ENCODE results near the gene MACF1.

Gene MACF1

DNA sequence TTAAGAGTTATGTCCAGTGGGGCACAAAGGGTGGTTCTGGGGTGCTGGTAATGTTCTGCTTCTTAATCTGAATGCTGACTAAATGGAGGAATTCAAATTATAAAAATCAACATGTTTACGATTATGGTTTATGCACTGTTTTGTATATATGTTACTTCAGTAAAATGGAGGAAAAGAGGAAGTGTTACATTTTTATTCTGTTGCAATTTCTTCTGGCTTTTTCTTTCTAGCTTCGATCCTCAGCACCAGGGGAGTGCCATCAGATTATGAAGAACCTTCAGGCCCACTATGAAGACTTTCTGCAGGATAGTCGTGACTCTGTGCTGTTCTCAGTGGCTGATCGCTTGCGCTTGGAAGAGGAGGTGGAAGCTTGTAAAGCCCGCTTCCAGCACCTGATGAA is 105.5 kb downstream of the MACF1 start:
- DNase-seq: no peak

DNA sequence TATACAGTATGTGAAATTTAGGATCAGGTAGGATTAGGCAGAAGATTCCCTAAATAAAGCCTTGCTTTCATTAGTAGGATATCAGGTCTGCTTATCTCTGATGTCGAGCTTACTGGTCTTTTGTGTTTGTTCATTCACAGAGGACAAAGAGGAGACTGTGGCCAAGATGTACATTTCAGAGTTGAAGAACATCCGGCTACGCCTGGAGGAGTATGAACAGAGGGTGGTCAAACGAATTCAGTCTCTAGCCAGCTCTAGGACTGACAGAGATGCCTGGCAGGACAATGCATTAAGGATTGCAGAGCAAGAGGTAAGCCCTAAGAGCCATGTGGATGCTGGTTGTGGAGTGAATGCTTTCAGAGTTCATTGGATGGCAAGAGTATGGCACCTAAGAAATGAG is 106.2 kb downstream of the MACF1 start:
- DNase-seq: no peak

DNA sequence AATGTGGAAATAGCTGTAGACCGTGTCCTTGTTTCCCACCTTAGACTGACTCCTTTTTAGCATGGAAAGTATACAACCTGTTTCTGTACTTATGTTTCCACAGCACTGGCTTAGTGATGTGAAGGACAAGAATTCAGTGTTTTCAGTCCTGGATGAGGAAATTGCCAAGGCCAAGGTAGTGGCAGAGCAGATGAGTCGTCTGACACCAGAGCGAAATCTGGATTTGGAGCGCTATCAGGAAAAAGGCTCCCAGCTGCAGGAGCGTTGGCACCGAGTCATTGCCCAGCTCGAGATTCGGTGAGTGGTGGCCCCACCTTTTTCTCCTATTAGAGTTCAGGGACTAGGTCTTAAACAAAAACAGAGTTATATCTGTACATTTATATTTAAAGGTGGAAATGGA is 112.6 kb downstream of the MACF1 start:
- no peak for DNase-seq

DNA sequence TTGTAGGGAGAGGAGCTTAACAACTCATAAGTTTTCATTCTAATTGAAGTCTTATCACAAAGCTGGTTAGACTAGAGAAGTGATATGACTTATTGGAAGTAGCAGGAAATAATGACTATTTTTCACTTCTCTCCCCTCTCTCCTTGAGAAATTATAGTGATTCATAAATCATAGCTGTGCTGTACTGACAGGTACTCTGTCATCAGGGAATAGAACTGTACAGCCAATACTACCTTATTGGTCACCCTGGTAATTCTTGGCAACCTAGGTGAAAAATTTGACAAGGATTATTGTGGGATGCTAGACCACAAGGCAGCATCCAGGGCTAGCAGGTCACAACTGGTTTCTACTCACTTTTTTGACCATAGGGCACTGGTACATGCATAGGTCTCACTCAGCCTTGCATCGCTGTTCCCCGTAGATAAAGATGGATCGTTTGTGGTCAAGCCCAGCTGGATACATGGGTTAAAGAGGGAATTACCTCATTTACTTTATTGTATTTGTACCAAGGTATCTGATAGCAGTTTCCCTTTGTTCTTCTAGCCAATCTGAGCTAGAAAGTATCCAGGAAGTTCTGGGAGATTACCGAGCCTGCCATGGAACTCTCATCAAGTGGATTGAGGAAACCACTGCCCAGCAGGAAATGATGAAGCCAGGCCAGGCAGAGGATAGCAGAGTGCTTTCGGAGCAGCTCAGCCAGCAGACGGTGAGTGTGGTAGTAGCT is 113.6 kb downstream of the MACF1 start:
- peak; percentile 19 for DNase-seq

DNA sequence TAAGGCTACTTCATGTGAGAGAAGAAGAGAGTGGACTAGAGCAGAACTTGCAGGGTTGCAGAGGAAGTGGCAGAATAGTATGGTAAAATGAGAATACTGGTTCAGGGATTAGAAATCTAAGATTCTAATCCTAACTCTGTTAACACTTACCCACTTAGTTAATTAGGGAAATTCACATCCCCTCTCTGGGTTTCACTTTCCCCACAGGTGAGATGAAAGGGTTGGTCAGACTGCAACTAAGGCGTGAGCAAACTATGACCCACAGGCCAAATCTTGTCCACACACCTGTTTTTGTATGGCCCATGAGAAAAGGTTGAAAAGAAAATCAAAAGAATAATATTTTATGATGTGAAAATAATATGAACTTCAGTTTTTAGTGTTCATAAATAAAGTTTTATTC is 117.5 kb downstream of the MACF1 start:
- no peak for DNase-seq

DNA sequence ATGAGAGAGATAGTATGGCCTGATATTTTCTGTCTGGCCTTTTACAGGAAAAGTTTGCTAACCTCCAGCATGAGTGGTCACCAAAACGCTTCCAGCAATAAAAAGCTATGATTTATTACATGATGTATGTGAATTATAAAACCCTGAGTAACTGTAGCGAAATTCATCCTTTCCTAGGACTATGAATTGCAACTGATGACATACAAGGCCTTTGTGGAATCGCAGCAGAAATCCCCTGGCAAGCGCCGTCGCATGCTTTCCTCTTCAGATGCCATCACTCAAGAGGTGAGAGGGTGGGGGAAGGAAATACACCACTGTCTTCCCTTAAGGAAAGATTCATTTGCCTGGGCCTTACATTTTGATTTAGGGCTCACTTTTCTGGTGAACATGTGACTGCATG is 117.9 kb downstream of the MACF1 start:
- DNase-seq: no peak

DNA sequence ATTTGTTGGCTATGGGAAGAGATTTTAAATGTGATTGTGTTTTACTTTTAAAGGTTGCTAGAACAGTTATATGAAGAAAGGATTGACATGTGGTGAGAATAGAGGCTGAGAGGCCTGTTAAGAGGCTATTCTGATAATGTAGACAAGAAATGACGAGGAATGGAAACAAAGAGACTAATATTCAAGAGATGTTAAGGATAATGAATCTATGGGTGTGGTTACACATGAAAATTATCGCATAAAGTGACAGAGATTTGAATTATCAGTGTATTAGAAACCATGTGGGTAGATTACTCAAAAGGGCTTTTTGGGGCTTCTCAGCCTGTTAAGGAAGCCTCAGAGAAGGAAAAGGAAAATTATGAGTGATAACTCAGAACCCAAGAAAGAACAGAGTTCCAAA is 120.4 kb downstream of the MACF1 start:
- no peak for DNase-seq

DNA sequence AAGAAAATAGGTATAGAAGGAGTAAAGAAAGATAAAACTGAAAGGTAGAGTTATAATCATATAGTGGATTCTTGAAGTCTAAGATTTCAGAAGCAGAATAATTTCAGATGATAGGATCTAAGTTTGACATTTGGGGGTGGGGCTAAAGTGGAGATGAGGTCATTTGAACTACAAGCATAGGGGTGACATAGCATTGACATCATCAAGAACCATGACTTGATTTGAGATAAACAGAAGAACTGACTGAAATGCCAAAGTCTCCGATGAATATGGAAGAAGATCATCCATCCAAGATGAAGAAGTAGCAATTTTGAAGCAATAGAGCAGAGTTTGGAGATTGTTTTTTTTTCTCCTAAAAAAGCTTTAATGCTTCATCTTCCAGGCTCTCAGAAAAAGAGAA is 122.3 kb downstream of the MACF1 start:
- DNase-seq: no peak

DNA sequence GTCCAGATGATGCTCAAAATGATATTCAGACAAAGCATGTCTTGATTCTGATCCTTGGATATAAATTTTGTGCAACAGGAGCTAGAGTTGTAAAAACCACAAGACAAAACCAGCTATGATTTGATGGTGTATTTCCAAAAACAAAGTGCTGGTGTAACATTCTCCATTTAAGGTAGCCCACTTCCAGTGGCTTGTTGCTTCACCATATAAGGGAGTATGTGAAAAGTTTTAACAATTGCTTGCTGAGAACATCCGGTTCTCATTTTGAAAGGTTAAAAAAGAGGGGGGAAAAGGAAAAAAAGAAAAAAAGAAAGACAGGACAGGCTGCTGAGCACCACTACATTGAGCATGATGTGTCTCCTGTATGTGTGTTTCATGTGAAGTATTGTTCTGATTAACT is 123.6 kb downstream of the MACF1 start:
- no peak for DNase-seq

DNA sequence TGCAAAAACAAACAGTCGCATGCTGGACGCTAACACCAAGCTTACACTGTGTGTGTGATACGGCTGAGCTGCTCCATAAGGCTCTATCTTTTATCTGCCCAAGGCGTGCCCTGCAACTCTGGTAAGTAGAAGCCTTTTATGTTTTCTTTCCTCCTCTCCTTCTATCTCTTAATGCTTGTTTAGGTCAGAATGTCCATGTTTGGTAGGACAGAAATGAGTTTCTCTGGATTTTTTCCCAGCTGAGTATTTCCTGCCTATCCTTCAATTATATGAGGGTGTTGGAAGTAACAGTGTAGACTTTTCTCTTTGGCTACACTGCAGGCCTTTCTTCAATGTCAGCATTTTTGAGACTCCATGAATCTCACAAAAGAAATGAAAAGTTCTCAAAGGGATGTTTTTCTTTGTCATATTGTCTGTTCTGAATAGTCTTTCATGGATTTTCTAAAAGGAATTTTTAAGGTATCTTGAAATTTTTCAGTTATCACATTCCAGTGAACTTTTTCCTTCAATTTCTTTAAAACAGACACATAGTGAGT is 124.2 kb downstream of the MACF1 start:
- no peak for DNase-seq

DNA sequence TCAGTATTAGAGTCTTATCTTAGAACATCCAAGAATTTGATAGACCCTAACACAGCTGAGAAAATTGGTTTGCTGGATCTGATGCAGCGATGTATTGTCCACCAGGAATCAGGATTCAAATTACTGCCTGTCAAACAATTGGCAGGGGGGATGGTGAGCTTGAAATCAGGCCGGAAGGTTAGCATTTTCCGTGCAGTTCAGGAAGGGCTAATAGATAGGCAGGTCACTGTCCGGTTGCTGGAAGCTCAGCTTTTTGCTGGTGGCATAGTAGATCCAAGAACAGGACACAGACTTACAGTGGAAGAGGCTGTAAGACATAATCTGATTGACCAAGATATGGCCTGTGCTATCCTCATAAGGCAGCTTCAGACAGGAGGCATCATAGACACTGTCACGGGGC is 127.2 kb downstream of the MACF1 start:
- no peak for DNase-seq

DNA sequence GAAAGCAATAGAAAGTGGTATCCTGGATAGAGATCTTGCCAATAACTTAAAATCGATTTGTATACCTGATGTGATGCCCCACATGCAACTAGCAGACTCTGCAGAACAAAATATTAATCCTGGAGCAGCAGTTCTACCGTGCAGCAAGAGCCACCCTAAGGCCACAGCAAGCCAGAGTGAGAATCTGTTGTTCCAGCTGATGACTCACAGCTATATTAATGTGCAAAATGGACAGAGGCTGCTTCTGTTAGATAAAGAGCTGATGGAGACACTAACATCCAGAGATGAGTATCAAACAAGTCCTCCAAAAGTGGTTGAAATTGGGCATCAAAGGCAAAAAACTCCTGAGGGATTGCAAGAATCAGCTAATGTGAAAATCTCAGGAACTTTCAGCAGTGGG is 127.8 kb downstream of the MACF1 start:
- no peak for DNase-seq

DNA sequence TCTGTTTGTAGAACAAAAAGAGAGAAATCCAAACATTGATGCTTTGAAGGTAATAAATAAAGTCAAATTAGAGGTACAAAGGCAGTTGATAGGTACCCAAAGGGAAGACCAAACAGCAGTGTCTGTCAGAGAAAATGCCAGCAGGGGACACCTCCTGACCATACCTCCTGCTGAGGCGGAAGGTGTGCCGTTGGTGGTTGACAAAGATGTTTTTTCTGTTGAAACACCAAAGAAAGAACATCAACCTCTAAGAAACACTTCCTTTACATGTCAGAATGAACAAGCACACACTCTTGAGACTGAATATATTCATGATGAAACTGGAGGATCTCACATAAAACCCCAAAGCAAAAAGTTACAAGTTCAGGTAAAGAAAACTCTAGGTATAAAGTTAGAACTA is 128.3 kb downstream of the MACF1 start:
- DNase-seq: no peak

DNA sequence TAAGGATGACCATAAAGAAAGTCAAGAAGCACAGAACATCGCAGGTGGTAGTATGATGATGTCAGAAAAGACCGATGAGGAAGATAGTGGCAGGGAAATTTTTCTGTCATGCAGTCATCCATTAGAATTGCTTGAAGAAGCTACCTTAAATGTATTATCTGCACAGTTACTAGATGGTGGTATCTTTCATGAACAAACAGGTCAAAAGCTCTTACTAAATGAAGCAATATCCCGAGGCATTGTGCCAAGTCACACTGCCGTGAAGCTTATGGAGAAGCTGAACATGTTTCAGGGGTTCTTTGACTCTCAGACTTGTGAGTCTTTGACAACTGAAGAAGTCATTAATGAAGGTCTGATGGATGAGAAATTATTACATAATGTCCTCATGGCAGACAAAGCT is 128.8 kb downstream of the MACF1 start:
- DNase-seq: no peak

DNA sequence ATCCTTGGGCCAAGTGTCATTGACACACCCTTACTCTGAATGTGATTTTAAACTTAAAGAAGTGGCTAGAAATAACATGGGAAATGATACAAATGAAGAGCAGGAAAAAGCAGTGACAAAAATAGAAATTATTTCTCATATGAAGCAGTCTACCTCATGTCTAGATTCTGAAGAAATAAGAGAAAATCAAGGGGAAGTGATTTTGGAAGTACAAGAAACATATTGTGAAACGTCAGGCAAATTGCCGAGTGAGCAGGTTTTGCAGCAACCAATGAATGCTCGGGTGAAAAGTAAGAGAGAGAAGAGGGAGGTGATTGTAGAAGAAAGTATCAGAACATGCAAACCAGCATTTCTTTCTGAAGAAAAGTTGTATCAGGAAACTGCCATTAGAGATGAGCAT is 130.7 kb downstream of the MACF1 start:
- DNase-seq: no peak

DNA sequence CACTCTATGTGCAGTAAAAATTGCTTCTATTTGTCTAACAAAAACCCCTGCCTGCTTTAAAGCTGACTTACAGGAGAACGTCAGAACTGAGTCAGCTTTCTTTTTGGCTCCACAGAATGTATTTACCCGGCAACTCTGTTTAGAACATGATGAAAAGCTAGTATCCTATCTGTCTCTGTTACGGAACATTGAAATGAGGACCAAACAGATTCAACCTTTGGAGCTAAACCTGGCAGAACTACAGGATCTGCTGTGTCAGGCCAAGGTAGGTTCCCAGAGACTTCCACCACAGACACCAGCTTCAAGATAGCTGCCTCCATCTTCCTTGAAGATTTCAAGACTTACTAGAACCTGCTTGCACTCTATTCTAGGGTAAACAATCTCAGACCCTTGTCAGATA is 132.6 kb downstream of the MACF1 start:
- DNase-seq: no peak

DNA sequence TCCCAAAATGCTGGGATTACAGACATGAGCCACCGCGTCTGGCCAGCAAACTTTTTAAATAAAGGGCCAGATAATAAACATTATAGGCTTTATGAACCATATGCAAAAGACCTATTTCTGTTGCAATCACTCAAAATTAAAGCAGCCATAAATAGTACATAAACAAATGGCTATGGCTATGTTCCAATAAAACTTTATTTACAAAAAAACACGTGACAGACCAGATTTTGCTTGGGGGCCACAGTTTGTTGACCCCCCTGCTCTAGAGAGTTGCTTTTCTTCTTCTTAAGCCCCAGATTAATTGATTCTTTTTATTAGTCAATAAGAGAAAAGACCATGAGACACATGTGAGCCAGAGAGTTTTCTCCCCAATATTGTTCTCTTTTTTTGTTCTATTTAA is 138.3 kb downstream of the MACF1 start:
- DNase-seq: no peak

DNA sequence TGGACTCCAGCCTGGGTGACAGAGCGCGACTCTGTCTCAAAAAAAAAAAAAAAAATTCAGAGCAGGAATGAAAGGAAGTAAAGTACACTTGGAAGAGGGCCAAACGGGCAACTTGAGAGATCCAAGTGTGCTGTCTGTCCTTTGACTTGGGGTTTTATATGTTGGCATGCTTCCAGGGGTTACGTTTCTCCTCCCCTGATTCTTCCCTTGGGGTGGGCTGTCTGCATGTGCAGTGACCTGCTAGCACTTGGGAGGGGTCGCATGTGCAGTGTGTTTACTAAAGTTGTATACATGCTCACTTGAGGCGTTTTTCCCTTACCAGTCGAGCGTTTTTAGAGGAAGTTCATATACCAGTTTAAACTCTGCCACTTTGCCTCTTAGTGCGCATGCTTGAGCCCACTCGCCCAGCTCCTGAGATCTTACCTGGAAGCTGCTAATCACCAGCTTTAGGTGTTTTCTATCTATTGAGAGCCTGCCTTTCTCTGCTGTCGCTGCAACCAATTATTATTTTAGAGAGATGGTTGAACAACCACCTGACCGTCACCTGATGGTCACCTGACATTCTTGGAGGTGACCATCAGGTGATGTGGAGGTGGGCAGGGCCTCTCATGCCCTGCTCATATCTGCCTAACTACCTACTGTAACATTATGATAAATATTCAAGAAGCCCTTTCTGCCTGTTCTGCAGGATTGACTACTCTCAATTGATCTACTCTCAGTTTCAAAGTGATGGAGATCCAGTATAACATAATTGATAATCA is 140.1 kb downstream of the MACF1 start:
- DNase-seq: peak; percentile 29

DNA sequence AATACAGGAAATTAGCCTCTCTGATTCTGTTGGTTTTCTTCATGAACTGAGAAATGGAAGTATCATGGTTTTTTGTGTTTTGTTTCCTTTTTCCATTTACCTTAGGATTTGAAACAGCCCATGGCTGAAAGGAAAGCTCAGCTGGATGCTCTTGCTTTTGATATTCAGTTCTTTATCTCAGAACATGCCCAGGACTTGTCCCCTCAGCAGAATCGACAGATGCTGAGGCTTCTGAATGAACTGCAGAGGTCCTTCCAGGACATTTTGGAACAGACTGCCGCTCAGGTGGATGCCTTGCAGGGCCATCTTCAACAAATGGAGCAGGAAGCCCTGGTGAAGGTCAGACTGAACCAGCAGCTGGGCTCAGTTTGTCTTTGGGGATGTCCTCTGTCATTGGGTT is 142.4 kb downstream of the MACF1 start:
- DNase-seq: peak; percentile 13

DNA sequence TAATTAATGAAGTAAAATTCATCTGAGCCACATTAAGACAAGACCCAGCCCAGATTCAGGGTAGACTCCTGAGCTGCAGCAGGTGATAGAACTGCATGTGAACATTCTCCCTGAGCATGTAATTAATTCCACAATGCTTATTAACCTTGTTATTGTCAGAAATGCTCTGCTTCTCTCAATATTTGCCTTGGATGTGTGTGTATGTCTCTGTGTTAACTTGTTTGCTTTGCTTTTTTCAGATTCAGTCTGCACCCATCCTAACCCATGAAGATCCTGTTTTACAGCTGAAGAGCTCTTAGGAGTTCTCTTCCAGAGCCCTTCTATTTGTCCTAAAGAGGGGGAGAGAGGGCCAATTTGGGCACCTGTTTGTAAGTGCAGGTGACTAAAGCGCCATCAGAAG is 143.8 kb downstream of the MACF1 start:
- DNase-seq: no peak

DNA sequence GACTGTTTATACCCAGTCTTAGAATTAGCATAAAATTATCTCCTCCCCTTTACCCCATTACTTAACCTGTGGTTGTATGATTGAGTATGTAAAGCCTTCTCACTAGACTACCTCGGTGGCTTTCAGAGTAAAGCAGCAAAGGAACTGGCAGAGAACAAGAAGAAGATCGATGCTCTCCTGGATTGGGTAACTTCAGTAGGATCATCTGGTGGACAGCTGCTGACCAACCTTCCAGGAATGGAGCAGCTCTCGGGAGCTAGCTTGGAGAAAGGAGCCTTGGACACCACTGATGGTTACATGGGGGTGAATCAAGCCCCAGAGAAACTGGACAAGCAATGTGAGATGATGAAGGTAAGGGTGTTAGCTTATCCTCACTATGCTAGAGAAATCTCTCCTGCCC is 148.4 kb downstream of the MACF1 start:
- no peak for DNase-seq

DNA sequence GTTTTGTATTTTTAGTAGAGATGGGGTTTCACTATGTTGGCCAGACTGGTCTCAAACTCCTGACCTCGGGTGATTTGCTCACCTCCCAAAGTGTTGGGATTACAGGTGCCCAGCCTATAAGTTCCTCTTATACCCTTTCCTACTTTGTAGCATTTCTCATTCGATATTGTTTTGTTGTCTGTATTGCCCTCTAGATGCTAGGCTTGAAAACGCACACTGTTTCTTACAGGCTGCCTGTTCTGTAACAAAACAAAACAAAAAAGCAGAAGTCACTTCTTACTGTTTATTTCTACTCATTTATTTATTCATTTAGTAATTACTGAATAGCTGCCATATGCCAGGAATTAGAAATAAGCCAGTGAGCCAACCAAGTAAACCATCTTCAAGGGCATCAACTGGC is 150.1 kb downstream of the MACF1 start:
- no peak for DNase-seq

DNA sequence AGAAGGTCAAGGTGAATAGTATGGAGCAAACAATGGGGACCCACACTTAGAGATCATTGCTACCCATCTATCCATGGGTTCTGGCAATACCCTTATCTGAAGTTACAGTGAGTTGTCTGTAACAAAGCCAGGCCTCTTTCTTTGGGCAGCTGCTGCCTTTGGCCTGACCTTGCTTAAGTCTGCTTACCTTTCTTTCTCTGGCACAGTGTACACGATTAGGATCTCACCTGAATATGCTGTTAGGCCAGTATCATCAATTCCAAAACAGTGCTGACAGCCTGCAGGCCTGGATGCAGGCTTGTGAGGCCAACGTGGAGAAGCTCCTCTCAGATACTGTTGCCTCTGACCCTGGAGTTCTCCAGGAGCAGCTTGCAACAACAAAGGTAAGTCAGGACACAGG is 154.0 kb downstream of the MACF1 start:
- DNase-seq: no peak

DNA sequence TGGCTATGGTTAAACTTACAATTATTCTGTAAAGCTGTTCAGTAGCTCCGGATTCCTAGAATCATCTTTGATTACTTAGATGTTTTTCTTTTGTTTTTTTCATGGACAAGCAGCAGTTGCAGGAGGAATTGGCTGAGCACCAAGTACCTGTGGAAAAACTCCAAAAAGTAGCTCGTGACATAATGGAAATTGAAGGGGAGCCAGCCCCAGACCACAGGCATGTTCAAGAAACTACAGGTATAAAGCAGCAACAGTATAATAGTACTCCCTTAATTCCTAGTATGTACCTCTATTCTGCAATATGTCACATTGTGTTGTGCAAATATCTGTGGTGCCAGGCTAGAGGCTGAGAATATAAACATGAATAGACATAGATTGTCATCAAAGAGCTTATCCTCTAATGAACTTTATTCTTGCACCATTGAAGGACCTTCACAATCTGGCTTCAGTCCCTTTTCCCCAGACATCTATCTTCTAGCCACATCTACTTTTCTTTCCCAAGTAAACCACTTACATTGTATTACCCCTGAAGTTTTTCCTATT is 154.6 kb downstream of the MACF1 start:
- DNase-seq: no peak
